ENCODE results near the gene KLHL40.

The KLHL40 gene

DNA sequence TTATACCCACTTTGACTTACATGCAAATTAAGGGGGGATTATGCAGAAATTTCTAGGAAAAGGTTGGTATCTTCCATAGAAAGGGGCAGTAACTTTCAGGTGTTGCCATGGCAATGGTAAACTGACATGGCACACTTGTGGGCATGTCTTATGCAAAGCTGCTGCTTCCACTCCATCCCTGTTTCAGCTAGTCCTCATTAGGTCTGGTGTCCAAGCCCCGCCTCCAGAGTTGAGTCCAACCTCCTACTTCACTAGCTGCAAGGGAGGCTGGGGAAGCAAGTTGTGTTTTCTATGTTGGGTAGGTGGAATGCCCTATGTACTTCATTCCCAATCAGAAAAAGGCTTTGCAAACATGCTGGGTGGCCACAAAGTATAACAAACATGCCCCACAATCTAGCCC, 14.7 kb upstream of the KLHL40 start:
- DNase-seq: no peak

DNA sequence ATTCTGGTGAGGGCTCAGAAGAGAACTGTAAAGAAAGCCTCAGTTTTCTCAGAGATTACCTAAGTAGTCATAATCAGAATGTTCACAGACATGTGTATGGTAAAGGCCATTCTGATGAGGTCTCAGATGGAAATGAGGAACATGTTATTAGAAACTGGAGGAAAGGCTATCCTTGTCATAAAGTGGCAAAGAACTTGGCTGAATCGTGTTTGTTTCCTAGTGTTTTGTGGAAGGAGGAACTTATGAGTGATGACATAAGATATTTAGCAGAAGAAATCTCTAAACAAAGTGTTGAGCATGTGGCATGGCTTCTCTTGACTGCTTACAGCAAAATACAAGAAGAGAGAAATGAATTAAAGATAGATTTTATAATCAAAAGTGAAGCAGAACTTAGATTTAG, 12.8 kb upstream of the KLHL40 start:
- no peak for DNase-seq

GRCh38 chr3:42673082-42673481, 12.3 kb upstream of the KLHL40 start:
- no peak for DNase-seq

DNA sequence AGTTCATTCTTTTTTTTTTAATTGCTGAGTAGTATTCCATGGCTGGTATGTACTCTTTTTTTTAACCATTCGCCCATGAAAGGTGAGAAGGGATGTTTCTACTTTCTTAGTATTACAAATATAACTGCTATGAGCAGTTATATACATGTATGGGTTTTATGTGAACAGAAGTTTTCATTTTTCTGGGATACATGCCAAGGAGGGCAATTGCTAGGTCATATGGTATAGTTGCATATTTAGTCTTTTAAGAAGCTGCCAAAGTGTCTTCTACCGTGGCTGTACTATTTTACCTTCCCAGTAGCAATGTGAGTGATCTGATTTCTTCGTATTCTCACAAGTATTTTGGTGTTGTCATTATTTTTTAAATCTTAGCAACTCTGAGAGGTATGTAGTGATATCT, 11.2 kb upstream of the KLHL40 start:
- no peak for DNase-seq

DNA sequence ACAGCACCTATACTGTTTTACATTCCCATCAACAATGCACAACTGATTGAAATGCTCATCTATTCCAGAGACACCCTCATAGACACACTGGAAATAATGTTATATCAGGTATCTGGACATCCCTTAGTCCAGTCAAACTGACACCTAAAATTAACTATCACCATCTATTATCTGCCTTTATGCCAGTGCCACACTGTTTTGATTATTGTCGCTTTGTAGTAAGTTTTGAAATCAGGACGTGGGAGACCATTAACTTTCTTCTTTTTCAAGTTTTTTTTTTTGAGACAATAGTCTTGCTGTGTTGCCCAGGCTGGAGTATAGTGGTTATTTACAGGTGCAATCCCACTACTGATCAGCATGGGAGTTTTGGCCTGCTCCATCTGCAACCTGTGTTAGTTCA, 9.4 kb upstream of the KLHL40 start:
- no peak for DNase-seq

DNA sequence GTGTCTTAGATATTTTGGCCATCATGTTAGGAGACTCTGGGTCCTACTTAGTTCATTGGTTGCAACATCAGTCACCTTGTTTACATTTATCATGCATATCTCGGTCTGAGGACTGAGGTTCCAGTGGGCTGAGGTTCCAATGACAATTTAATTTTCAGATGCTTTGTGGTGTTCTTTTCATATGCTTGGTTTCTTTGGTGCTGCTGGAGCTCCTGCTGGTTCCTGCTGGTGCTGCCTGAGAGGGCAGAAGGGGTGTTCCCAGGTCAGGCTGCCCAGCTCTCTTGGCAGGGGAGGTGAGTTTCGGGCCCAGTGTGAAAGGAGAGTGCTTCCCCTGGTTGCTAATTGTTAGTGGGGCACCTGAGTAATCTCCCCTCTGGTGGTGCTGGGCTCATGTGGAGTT, 6.9 kb upstream of the KLHL40 start:
- DNase-seq: no peak

DNA sequence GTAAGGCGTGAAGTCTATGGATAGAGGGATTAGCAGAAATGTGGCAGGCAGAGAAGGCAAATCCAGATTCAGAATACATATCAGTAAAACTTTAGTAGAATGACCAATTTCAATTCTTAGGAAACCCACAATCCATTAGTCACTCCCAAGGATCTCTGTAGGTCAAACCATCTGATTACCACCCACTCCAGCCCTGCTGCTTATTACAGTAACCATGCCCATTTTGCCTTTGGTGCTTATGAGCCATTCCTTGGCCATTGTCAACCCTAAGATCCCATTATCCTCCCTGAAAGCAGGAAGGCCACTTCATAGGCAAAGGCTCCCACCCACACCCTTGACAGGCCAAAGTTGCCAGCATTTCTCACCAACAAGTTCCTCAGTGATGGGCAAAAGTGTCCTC, 5.1 kb upstream of the KLHL40 start:
- DNase-seq: no peak

DNA sequence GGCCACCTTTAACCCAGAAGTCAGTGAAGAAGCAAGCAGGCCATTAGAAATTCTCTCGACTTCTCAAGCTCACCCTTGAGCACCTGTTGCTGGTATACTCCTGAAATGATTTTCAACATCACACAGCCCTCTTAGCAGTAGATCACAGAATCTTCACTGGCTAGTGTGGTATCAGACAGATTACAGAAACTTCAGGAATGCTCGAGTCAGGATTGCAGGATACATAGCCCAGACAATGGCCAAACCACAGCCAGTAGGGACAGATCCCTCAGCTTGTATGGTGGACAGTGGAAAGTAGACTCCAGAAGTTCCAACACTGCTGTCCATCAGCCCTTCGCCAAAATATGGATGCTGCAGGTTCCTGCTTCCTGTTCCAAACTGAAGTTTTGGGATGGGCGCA, 4.5 kb upstream of the KLHL40 start:
- no peak for DNase-seq

GRCh38 chr3:42681361-42682038, 3.8 kb upstream of the KLHL40 start:
- DNase-seq: no peak

GRCh38 chr3:42682301-42683070, 2.9 kb upstream of the KLHL40 start:
- no peak for DNase-seq

DNA sequence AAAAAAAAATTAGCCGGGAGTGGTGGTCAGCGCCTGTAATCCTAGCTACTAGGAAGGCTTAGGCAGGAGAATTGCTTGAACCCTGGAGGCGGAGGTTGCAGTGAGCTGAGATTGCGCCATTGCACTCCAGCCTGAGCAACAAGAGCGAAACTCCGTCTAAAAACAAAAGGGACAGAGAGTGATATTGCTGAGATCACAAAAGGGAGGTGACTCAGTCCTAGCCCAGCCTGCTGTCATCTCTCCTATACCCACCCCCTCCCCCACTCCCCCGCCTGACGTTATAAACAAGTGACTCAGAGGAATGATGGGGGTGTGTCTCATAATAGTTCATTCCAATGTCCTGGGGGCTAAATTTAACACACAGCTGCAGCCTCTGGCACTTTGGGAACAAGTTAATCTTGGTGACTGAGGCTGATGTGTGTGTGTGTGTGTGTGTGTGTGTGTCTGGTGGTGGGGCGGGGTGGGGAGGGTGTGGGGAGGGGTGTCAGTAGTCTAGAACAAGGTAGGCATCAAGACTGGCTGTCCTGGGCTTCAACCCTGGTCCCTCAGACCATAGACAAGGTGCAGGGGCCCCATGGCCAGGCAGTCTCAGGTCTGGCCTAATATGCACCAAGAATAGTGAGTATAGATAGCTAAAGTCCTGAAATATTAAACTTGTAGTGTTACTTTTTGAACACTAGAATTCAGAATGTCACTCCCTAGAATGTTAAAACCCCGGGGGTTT, 1.3 kb upstream of the KLHL40 start:
- DNase-seq: peak; percentile 21

- DNase-seq: no peak
Observed at GRCh38 chr3:42684632-42685362, 540 bp upstream of the KLHL40 start.

DNA sequence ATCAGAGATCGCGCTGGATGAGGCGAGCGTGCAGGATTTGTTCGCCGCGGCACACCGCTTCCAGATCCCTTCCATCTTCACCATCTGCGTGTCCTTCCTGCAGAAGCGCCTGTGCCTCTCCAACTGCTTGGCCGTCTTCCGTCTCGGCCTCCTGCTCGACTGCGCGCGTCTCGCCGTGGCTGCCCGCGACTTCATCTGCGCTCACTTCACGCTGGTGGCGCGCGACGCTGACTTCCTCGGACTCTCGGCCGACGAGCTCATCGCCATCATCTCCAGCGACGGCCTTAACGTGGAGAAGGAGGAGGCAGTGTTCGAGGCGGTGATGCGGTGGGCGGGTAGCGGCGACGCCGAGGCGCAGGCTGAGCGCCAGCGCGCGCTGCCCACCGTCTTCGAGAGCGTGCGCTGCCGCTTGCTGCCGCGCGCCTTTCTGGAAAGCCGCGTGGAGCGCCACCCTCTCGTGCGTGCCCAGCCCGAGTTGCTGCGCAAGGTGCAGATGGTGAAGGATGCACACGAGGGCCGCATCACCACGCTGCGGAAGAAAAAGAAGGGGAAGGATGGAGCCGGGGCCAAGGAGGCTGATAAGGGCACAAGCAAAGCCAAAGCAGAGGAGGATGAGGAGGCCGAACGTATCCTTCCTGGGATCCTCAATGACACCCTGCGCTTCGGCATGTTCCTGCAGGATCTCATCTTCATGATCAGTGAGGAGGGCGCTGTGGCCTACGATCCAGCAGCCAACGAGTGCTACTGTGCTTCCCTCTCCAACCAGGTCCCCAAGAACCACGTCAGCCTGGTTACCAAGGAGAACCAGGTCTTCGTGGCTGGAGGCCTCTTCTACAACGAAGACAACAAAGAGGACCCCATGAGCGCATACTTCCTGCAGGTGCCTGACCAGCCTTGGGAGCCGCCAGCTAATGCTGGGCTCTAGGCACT, 819 bp downstream of the KLHL40 start:
- DNase-seq: no peak

DNA sequence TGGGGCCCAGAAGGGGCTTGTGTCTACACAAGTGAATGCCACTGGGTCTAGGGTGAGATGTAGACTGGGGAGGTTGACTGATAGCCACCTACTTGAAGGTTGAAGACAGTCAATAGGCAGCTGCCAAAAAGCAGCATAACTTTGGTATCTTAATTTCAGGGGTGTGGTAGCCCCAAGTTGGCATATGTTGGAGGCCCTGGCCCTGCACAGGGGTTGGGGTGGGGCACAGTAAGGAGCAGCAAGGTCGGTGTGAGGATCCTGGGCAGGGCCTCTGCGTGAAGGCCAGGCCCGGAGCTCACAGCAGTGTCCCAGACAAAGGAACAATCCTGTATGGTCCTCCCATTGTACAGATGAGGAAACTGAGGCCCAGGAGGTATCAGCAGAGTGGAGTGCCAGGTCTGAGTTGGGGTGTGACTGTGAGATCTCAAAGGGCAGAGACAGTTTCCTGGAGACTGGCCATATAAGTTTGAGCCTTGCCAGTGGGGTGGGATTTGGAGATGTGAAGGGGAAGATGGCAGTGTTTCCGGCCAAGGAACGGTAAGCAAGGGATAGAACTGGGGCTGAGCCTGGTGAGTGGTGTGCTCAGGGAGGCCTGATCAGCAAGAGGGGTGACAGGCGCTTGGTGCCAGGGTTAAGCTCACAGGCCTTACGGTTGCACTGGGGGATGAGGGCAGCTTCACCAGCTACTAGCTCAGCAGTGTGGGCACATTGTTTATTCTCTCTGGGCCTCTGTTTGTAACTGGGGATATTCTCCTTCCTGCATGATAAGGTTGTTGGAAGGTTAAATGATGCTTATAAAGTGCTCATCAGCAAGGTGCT, 1.7 kb downstream of the KLHL40 start:
- no peak for DNase-seq

DNA sequence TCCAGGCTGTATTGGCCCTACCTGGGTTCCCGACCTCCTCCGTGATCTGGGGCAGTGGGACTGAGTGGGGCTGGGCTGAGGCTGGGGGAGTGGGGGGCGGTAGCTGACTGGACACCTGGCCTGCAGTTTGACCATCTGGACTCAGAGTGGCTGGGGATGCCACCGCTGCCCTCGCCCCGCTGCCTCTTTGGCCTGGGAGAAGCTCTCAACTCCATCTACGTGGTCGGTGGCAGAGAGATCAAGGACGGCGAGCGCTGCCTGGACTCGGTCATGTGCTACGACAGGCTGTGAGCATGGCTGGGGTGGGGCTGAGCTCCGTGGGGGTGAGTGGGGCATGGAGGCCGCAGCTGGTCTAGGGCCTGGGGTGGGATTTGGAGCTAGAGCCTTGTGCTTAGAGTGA, 2.7 kb downstream of the KLHL40 start:
- DNase-seq: no peak

- DNase-seq: no peak
Observed at GRCh38 chr3:42688487-42689420, 3.4 kb downstream of the KLHL40 start.

DNA sequence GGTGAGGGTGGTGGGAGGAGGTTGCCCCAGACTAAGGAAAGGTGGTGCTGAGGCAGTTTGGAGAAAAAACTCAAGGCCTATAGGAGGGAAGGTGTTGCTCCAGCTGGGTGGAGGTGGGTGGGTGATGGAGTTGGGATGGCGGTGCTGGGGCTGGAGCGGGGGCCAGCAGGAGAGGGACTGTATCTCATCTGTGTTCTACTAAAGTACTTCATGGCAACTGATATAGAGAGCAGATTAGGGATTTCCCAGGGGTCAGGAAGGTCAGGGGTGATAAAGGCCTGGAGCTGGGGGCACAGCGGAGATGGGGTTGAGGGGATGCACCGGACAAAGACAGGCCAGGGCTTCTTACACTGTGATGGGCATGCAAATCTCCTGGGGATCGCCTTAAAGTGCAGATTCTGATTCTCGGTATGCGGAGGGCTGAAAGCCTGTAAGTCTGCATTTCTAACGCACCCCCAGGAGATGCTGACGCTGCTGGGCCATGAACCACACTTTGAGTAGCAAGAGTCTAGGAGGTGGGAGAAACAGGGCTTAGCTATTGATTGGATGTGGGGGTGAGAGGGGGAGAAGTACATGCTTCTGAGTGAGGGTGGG, 4.2 kb downstream of the KLHL40 start:
- DNase-seq: no peak

DNA sequence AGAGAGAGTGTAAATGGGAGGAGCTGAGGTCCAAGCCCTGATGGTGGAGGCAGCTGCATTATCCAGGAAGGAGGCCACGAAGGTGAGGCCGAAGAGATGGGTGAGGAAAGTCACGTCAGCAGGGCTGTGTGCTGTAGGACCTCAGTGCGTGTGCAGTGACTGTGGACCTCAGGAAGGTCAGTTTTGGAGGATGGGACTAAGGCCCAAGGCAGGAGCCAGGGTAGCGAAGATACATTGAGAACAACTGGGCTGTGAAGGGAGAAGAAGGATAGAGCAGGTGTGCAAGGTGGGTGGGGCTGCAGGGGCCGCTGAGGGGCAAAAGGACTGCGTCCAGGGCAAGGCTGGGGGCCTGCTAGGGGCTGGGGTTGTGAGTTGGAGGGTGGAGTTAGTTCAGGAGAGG, 4.9 kb downstream of the KLHL40 start:
- no peak for DNase-seq

GRCh38 chr3:42690766-42691680, 5.7 kb downstream of the KLHL40 start:
- no peak for DNase-seq

All from CD4-positive, alpha-beta T cell treated with Interferon gamma for 1 hour (primary cell).